Measurements from ENCODE around the gene PLCB4.

PLCB4 gene

GRCh38 chr20:9485614-9486340, 416.9 kb downstream of the PLCB4 start:
- no peak for DNase-seq (ENCODE audit: low read depth, low spot score)
- no peak overlapping the region for H3K4me3 ChIP-seq (ENCODE audit: low read length)

- DNase-seq (ENCODE audit: low read depth, low spot score), result no peak
Measured at GRCh38 chr20:9487231-9487630, 418.3 kb downstream of the PLCB4 start.

GRCh38 chr20:9488063-9488462, 419.2 kb downstream of the PLCB4 start:
- no peak overlapping the region for H3K4me3 ChIP-seq (ENCODE audit: low read length)
- no peak for DNase-seq (ENCODE audit: low read depth, low spot score)

More at GRCh38 chr20:9487231-9487630, 418.3 kb downstream of the PLCB4 start:
- H3K4me3 ChIP-seq (ENCODE audit: low read length), result no peak overlapping the region

- no peak overlapping the region for H3K4me3 ChIP-seq (ENCODE audit: low read length)
- DNase-seq (ENCODE audit: low read depth, low spot score), result no peak
Measured at GRCh38 chr20:9490161-9490560, 421.3 kb downstream of the PLCB4 start.

- no peak for DNase-seq (ENCODE audit: low read depth, low spot score)
- H3K4me3 ChIP-seq (ENCODE audit: low read length), result no peak overlapping the region
Measured at GRCh38 chr20:9490631-9491030, 421.7 kb downstream of the PLCB4 start.

GRCh38 chr20:9491324-9491723, 422.4 kb downstream of the PLCB4 start:
- DNase-seq (ENCODE audit: low read depth, low spot score), result no peak

GRCh38 chr20:9492067-9492466, 423.2 kb downstream of the PLCB4 start:
- H3K4me3 ChIP-seq (ENCODE audit: low read length), result no peak overlapping the region
- DNase-seq (ENCODE audit: low read depth, low spot score), result no peak

More at GRCh38 chr20:9491324-9491723, 422.4 kb downstream of the PLCB4 start:
- H3K4me3 ChIP-seq (ENCODE audit: low read length), result no peak overlapping the region

- no peak for DNase-seq (ENCODE audit: low read depth, low spot score)
- H3K4me3 ChIP-seq (ENCODE audit: low read length), result no peak overlapping the region
Measured at GRCh38 chr20:9493803-9494202, 424.9 kb downstream of the PLCB4 start.

- no peak overlapping the region for H3K4me3 ChIP-seq (ENCODE audit: low read length)
- DNase-seq (ENCODE audit: low read depth, low spot score), result no peak
Measured at GRCh38 chr20:9495701-9496100, 426.8 kb downstream of the PLCB4 start.

GRCh38 chr20:9496155-9496554, 427.3 kb downstream of the PLCB4 start:
- no peak overlapping the region for H3K4me3 ChIP-seq (ENCODE audit: low read length)
- no peak for DNase-seq (ENCODE audit: low read depth, low spot score)

- no peak for DNase-seq (ENCODE audit: low read depth, low spot score)
- H3K4me3 ChIP-seq (ENCODE audit: low read length), result no peak overlapping the region
Measured at GRCh38 chr20:9498322-9498721, 429.4 kb downstream of the PLCB4 start.

GRCh38 chr20:9499126-9499899, 430.4 kb downstream of the PLCB4 start:
- no peak overlapping the region for H3K4me3 ChIP-seq (ENCODE audit: low read length)
- DNase-seq (ENCODE audit: low read depth, low spot score), result no peak

- no peak for DNase-seq (ENCODE audit: low read depth, low spot score)
- H3K4me3 ChIP-seq (ENCODE audit: low read length), result no peak overlapping the region
Measured at GRCh38 chr20:9500121-9500520, 431.2 kb downstream of the PLCB4 start.

- DNase-seq (ENCODE audit: low read depth, low spot score), result no peak
- H3K4me3 ChIP-seq (ENCODE audit: low read length), result no peak overlapping the region
Measured at GRCh38 chr20:9501473-9501872, 432.6 kb downstream of the PLCB4 start.

GRCh38 chr20:9503526-9504245, 434.8 kb downstream of the PLCB4 start:
- peak; percentile 6 for DNase-seq (ENCODE audit: low read depth, low spot score)
- H3K4me3 ChIP-seq (ENCODE audit: low read length), result no peak overlapping the region

GRCh38 chr20:9506280-9506821, 437.5 kb downstream of the PLCB4 start:
- H3K4me3 ChIP-seq (ENCODE audit: low read length), result no peak overlapping the region
- DNase-seq (ENCODE audit: low read depth, low spot score), result no peak

- H3K4me3 ChIP-seq (ENCODE audit: low read length), result no peak overlapping the region
- DNase-seq (ENCODE audit: low read depth, low spot score), result no peak
Measured at GRCh38 chr20:9506964-9507369, 438.1 kb downstream of the PLCB4 start.

GRCh38 chr20:9507544-9508239, 438.8 kb downstream of the PLCB4 start:
- no peak for DNase-seq (ENCODE audit: low read depth, low spot score)

GRCh38 chr20:9508240-9508661, 439.4 kb downstream of the PLCB4 start:
- H3K4me3 ChIP-seq (ENCODE audit: low read length), result no peak overlapping the region
- no peak for DNase-seq (ENCODE audit: low read depth, low spot score)

More at GRCh38 chr20:9507544-9508239, 438.8 kb downstream of the PLCB4 start:
- H3K4me3 ChIP-seq (ENCODE audit: low read length), result no peak overlapping the region
